HG02623 (cell line): ENCODE measurements around the gene LZIC.
"Not testable (repeated sequence)": the region's sequence is repeated elsewhere in the genome, so short reads cannot be mapped to it uniquely, and the experiment has no call there.

Experiments used
- ATAC-seq: cut with Tn5 transposase; IDR thresholded peaks from one replicate; pipeline ENCODE4 v1.9.1; 2021; ENCODE audit warnings: moderate library complexity; ENCODE audit not compliant: unreplicated experiment

LZIC gene

DNA sequence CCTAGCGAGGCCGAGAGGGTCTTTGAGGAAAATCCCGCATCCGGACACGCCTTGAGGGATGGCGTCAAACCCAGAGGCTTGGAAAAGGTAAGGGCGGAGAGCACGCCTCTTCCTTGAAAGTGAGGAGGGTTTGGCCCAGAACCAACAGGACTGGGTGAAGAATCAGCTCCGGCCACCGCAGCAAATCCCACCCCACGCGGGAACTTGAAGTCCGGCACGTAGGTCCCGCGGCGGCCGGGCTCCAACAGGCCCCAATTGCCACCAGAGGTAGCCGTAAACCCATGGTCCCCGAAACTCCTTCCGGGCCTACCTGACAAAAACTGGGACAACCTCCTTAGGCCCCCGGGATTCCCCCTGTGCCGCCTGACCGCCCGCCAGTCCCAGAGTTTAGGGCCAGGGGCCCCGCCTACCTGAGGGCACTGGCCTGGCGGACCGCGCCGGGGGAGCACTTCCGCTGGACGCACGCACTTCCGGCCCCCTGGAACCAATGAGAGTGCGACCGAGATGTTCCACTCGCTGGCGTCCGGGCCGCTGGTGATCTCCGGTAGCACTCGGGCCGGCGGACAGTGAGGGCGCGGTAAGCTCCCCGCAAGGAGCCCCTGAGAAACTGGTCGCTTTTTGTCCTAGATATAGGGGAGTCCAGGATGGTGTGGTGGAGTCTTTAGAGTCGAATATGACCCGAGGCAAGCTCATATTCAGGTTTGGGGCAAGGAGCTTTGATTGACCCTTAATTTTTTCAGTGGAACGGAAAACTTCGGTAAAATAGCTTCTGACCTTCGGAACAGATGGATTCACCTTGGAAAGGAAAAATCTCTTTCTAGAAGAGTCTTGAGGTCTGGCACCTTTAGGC is at the start of gene LZIC, which contains the start of gene NMNAT1:
TSS of gene LZIC (minus strand) at position 453 of the 850 bp plus-strand sequence. CDS start 6,772 bp downstream, outside the sequence.
TSS of gene NMNAT1 (plus strand) at position 537 of the 850 bp plus-strand sequence. CDS start 28,599 bp downstream, outside the sequence.
- peak; percentile 94 for ATAC-seq

DNA sequence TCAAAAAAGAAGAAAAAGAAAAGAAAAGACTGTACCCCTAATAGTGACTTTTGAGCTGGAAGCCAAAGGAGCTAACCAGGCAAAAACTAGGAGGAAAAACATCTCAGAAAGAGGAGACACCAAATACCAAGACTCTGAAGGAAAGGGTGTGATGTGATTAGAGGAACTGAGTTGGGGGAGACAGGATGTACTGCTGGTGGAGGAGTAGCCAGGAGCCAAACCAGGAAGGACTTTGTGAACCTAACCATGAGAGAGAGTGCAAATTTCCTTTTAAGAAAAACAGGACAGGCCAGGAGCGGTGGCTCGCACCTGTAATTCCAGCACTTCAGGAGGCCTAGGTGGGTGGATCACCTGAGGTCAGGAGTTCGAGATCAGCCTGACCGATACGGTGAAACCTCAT is 49.7 kb upstream of the LZIC start:
- ATAC-seq, result no peak

DNA sequence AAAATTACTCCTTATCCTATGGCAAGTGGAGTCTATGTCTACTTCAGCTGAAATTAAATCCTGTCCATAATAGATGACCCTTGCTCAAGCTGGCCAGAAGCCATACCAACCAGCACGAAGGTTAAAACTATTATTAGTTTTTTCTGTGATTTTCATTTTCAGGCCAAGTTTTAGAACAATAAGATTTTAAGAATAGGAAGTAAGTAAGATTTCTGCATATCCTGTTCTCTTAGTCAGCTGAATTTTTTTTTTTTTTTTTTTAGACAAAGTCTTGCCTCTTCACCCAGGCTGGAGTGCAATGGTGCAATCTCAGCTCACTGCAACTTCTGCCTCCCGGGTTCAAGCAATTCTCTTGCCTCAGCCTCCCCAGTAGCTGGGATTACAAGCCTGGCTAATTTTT is 47.8 kb upstream of the LZIC start:
- no peak for ATAC-seq

DNA sequence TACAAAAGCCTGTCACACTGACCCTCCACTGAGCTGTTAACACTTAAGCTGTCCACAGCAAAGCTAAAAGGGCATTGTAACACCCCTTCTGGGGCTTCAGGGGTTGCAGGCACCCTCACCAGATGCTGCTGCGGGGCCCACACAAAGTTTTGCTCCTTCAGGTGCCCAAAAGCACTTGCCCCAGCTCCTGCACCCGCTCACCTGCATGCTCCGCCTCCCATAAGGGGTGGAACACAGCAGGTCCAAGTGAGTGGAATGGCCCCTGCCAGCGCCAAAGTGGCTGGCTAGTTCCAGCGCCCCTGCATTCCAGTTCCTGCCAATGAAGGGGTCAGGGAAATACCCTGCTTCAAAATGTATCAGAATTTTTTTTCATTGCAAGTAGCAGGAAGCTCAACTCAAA is 46.6 kb upstream of the LZIC start:
- ATAC-seq, result no peak

DNA sequence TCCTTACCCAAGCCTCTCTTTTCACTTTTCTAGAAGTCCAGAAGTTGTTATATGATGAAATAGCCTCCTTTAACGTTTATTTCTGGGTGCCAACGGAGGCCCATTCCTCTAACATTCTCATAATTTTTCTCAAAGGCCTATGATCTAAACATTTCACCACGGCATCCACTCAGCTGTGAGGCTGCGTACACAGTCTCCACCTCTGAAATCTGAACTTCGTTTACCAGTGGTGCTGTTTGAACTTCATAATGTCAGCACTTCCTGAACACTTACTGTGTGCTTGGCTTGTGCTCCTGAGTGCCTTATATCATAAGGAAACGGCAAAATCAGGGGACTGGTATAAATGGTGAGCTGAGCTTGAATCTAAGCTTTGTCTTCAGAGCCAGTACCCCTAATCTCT is 41.8 kb upstream of the LZIC start:
- ATAC-seq, result no peak

DNA sequence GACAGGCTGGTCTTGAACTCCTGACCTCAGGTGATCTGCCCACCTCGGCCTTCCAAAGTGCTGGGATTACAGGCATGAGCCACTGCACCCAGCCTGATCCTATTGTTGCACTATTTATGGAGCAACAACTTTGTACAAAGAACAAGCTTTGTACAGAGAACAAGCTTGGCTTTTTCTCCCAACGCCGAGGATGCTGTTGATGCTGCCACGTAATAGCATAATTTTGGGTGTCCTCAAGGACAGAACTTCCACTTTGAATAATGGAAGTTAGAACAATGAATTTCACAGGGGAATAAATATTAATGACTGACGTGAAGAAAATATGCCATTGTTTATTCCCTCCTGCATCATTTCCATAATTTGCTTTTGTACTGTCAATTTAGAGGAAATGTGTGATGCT is 41.1 kb upstream of the LZIC start:
- ATAC-seq, result no peak

DNA sequence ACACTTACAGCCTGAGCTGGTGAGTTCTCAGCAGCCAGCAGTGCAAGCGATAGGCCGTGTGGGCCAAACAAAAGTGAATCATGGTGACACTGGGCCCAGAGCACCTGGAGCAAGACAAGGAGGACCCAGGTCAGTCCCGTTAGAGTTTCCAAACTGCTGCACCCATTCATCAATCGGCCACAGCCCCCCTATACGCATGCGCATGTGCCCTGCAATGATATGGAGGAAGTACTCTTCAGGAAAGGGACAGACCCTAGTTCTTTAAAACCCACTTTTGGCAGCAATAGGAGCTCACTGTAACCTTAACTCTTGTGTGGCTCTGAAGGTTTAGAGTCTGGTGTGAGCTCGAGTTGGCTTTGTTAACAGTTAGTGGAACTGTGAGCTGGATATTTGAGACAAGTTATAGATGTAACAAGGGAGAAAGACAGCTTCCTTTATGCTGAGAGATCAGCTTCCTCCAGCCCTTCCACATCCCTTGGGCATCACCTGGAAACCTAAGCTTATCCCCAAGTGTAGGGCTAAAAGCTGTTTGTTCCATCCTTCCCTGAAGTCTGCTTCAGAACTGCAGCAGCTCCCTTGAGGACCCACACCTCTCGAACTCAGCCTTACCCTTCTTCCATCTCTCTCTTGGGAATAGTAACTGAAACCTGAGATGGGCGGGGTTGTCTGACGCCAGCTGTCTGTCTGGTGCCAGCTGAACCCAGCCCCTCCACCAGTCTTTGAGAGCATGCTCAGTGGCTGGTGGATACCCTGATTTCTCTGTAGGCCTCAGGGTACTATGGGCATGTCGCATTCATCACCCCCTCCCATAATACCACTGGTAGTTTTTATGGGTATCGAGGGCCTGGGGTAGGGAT is 17.7 kb upstream of the LZIC start:
- ATAC-seq, result no peak

DNA sequence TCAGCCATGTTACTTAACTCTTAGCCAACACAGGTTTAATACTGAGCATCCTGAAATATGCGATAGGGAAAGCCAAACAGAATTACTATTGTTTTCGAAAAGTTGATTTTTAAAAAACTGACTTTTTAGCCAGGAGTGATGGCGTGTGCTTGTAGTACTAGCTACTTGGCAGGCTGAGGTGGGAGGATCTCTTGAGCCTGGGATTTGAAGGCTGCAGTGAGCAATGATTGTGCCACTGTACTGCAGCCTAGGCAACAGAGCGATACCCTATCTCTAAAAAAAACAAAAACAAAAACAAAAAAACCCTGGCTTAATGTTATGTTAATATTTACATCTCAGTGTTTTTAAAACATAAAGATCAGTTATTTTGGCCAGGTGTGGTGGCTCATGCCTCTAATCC is 16.8 kb upstream of the LZIC start:
- ATAC-seq, result no peak

DNA sequence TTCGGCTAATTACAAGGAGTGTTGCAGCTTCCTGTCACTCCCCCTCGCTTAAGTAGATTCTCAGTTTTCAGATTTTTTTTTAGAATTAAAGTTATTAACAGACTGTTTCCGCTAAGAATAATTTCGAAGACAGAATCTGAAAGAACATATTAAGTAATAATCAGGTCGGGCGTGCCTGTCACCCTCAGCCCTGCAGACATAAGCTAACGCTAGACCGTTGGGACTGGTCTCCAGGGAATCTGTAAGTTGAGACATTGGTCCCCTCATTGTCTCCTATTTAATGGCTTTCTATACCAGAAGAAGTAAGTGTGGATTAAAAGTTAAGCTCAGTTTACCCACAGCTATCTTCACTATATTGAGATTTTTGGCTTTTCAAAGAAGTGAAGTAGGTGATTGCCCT is 14.5 kb upstream of the LZIC start:
- no peak for ATAC-seq

DNA sequence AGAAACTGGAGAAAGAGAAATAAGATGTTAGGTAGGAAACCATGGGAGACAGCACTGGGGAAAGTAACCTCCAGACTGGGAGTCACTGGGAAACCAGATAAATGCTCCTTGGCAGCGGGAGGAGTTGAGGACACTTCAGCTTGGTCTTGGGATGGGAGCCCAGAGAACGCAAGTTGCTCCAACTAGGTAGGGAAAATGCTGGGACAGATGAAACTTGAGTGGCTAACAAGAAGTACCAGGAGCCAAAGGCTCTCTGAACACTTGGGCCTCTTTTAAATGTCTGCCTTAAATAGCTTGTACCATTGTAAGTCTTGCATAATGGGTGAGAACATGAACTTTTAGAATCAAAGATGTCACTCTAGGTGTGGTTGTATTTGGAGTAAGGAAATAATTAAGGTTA is 3.1 kb upstream of the LZIC start:
- no peak for ATAC-seq

DNA sequence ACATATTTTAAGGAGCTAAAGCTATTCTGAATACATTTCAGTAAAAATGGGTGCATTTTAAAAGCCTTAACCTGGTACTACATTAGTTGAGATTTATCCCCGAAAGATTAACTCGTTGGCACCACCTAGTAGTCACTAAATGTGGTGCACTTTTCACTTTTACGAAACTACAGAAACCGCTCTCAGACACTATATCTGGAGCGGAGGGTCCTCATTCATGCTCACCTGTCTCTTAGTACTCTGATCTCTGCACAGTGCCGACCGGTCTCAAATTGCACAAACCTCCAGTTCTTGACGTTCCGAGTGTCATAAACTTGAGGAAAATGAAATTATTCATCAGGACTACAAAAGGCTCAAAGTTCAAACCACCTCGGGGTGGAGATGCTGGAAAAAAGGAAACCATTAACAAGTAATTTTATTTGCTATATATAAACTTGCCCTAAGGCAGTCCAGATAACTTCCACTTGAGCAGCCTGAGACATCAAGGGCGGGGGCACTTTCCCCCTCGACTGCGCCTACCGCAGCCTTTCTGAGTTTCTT is 722 bp downstream of the LZIC start:
- no peak for ATAC-seq

DNA sequence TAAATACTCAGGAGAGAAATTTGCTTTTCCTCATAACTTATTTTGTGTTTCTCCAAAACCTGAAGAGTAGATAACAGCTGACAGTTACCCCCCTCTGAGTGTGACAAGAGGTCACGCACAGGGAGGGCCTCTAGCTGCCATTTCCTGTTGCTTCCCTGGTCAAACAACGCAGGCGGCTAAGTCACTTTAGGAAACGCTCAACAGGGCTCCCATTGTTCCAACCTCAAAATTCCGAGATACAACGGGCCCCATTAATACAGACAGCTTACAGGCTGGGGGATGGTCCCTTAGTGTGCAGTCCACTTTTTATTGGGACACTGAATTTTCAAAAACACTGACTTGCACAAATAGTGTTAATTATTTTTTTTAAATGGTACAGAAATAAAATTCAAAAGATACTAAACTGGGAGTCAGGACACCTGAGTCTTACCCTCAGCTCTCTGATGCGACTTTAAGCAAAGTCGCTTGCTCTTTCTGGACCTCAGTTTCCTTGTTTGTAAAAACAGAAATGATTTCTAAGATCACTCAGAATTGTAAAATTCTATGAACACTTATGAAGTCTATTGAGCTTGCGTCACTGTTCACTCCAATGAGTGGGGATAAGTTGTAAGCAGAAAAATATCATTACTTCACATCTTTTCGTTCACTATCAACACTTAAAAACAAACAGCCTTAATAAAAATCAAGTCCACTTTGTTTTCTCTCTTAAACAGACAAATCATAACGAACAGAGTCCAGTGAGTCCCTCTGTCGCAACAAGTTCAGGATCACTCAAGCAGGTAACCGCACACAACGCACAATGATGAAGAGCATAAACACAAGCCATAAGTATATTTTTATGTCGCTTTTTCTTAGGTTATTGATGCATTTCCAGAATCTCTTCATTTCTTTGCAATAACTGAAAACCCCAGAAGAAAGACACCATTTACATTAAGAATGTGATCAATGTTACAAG is 13.5 kb downstream of the LZIC start:
- ATAC-seq, result no peak

DNA sequence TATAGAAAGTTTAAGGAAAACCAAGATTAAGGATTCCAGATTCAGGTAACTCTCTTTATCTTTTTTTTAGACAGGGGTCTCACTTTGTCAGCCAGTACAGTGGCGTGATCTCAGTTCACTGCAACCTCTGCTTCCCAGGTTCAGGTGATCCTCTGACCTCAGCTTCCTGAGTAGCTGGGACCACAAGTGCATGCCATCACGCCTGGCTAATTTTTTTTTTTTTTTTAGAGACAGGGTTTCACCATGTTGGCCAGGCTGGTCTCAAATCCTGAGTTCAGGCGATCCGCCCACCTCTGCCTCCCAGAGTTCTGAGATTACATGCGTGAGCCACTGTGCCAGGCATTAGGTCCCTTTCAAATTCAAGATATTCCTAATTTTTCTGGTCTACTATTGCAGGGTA is 15.9 kb downstream of the LZIC start:
- ATAC-seq, result no peak

DNA sequence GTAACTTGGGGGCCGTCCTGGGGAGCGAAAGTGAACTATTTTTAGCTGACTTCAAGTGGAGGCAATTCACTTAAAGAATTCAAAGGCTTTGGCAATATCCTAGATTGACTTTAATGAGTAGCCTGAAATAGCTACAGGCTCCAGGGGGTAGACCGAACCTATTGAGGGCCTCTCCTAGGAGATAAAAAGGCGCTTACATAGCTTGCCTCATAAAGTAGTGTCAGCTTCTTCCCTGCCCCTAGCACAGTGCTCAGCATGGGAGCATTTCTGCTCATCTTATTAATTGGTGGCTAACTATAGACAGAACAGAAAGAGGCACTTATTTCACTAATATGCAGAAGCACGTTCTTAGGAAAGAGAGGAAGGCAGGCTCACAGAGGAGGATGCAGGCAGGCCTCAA is 20.8 kb downstream of the LZIC start:
- no peak for ATAC-seq

DNA sequence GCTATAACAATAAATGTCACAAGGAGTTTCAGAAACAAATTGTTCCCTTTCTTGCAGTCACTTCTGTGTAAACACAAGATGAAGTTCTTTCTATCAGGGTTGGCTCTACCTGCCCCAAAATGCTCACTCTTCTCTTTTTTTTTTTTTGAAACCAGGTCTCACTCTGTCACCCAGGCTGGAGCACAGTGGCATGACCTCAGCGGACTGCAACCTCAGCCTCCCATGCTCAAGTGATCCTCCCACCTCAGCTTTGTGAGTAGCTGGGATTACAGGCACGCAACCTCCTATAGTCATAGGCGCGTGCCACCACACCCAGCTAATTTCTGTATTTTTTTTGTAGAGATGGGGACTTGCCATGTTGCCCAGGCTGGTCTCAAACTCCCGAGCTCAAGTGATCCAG is 22.6 kb downstream of the LZIC start:
- no peak for ATAC-seq

DNA sequence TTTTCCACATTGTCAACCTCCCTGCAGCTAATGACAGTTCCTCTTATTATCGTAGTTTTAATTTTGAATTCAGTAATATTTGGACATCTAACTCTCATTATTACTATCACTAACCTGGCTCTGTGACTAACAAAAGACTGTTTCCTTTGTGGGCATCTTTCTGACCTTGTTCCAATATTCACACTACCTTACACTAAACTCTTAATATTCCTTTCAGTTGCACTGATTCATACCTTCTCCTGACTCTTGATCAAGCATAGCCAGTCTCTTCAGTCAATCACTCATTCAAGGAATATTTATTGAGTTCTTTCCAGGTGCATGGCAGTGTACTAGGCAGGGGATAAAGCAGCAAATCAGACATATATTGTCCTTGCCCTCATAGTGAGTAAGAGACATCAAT is 25.3 kb downstream of the LZIC start:
- ATAC-seq, result no peak

DNA sequence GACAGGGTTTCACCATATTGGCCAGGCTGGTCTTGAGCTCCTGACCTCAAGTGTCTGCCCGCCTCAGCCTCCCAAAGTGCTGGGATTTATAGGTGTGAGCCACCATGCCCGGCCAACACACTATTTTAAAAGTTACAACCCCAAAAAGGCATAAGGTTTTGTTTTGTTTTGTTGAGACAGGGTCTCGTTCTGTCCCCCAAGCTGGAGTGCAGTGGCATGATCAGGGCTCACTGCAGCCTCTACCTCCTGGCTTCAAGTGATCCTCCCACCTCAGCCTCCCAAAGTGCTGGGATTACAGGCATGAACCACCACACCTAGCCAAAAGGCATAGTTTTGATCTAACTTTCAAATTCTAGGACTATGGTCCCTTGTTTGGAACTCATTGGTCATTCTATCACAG is 25.7 kb downstream of the LZIC start:
- not testable (repeated sequence) for ATAC-seq

DNA sequence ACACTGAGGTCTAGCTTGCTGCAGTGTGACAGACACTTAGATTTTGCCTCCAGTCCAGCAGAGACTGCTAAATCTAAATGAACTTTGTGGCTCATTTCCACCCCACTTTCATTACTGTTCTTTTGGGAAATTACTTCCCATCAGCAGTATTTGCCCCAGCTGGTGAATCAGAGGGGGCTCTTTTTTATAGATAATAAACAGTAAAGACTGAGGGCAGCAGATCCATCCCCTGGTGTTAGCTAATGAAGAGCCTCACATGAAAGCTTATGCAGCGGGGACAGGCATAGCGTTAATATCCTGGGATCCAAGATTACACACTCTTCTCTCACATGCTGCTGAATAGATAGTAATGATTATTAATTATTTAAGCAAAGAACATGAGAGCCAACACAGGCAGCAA is 26.7 kb downstream of the LZIC start:
- no peak for ATAC-seq

DNA sequence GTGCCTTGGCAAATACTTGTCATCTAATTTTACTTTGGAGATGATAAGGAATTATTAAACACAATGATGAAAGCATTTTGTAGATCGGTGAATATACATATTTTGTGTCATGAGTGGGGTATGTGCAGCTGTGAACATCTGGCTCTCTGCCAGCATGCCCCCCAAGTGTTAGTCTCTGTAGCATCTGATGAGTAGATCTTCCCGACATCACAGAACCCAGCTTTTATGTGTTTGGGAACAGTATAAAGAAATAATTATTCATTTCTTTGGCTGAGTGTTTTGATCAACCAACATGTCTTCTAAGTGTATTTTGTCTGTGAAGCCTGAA is 28.6 kb downstream of the LZIC start:
- ATAC-seq, result no peak

DNA sequence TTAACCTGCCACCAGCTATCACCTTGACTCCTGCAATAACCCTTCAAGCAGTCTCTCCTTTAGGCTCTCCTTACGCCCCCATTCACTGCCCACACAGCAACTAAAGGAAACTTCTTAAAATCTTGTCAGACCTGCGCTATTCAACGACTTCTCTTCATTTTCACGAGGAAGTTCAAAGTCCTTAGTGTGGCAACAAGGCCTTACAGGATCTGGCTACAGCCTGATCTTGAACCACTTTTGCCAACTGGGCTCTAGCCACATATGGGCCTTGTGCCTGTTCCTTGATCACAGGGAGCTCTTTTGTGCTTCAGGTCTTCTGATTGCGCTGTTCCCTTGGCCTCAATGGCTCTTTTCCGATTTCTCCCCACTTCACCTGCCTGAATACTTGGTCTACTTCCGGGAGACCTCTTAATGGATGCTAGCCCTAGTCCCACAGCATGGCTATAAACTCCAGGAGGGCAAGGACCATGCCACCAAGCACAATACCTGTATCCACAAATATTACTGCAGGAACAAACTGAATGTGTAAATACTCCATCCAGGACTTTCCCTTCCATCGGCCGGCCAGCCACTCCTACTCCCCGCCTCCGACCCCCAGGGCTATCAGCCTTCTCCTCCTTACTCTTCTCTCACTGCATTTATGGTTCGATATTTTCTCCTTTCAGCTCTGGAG is 30.8 kb downstream of the LZIC start:
- ATAC-seq, result no peak
